NCI-H2227 treated with DMSO at 0.1 percent for 48 hours (cell line): ENCODE measurements around the gene OR2T29.
"Not testable (repeated sequence)": the region's sequence is repeated elsewhere in the genome, so short reads cannot be mapped to it uniquely, and the experiment has no call there.

Experiments used
- DNase-seq: peaks from one replicate; lab custom pipeline; 2025; lab: John Stamatoyannopoulos, UW

OR2T29 gene

GRCh38 chr1:248507773-248508172, 54.8 kb downstream of the OR2T29 start, which contains the start of gene OR2G6:
Gene OR2G6, plus strand, starts transcription at chr1:248508073. Its CDS starts 13,574 bp downstream, at chr1:248521647.
- DNase-seq: not testable (repeated sequence)
